GM21515 (cell line): ENCODE data around the gene GSTM1.
"Not testable (repeated sequence)": the region's sequence is repeated elsewhere in the genome, so short reads cannot be mapped to it uniquely, and the experiment has no call there.

ENCODE experiments used
- ATAC-seq: cut with Tn5 transposase; IDR thresholded peaks from one replicate; pipeline ENCODE4 v1.9.1; 2021; ENCODE audit not compliant: unreplicated experiment

Gene GSTM1

DNA sequence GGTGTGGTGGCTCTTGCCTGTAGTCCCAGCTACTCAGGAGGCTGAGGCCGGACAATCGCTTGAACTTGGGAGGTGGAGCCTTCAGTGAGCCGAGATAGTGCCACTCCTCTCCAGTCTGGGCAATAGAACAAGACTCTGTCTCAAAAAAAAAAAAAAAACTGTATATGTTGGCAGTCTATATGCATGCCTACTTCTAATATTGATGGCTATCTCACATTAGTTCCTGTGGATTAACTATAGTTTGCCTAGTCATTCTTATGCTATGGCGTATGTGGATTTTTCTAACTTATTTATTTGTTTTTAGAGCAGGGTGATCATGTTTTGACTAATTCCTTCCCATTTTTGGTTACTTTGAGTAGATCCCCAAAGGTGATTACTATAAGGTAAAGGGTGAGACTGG is 9.4 kb downstream of the GSTM1 start:
- no peak for ATAC-seq

- not testable (repeated sequence) for ATAC-seq
Observed at GRCh38 chr1:109697861-109698260, 10.2 kb downstream of the GSTM1 start.

DNA sequence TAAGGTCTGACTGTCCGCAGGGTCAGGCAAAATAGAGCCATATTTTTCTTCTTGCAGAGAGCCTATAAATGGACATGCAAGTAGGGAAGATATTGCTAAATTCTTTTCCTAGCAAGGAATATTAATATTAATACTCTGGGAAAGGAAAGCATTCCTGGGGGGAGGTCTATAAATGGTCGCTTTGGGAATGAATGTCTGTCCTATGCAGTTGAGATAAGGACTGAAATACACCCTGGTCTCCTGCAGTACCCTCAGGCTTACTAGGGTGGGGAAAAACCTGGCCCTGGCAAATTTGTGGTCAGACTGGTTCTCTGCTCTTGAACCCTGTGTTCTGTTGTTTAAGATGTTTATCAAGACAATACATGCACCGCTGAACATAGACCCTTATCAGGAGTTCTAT is 15.3 kb downstream of the GSTM1 start:
- not testable (repeated sequence) for ATAC-seq

- no peak for ATAC-seq
Observed at GRCh38 chr1:109704173-109704572, 16.6 kb downstream of the GSTM1 start.

GRCh38 chr1:109705411-109705810 is 17.8 kb downstream of the GSTM1 start:
- no peak for ATAC-seq

DNA sequence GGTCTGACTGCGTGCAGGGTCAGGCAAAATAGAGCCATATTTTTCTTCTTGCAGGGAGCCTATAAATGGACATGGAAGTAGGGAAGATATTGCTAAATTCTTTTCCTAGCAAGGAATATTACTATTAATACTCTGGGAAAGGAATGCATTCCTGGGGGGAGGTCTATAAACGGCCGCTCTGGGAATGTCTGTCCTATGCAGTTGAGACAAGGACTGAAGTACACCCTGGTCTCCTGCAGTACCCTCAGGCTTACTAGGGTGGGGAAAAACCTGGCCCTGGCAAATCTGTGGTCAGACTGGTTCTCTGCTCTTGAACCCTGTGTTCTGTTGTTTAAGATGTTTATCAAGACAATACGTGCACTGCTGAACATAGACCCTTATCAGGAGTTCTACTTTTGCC is 21.3 kb downstream of the GSTM1 start:
- ATAC-seq = not testable (repeated sequence)

DNA sequence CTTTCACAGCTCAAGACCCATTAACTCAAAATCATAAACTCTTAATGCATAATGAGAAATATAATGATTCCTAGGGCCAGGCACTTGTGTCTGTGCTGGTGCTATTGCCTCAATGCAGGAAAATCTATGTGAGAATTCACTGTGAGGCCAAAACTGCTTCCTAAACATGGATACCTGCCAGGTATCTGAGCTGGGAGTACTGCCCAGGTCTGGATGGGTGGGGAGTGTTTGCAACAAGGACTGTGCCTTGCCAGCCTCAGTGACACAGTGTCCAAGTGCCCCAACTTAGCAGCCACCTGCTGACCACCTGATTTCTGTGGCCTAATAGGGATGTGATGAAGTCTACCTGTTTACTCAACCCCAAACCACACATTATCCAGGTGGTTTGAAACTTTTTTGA is 22.2 kb downstream of the GSTM1 start:
- ATAC-seq = not testable (repeated sequence)

DNA sequence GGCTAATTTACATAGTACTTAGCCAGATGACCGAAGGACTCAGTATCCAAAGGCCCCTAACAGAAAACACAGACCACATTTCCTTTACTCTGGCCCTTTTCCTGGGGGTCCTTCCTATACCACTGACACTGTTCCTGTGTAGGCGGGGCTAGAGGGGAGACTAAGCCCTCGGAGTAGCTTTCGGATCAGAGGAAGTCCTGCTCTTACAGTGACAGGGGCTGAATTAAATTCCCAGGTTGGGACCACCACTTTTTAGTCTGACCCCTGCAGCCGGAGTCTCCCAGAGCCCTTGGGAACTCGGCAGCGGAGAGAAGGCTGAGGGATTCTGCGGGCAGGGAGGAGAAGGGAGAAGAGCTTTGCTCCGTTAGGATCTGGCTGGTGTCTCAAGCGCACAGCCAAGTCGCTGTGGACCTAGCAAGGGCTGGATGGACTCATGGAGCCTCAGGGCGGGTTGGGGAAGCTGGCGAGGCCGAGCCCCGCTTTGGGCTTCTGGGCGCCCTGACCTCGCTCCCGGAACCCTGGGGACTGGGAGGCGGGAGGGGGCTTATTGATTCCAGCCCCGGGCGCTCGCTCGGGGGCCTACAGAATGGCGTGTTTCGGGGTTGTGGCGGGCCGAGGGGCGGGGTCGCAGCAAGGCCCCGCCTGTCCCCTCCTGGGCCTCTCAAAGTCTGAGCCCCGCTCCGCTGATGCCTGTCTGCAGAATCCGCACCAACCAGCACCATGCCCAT is 24.1 kb downstream of the GSTM1 start, which contains the start of gene GSTM5:
GSTM5 (plus strand) TSS at position 659 of the 728 bp plus-strand sequence; CDS start at position 721, 62 bp downstream.
- not testable (repeated sequence) for ATAC-seq

- no peak for ATAC-seq
Observed at GRCh38 chr1:109712321-109712864, 24.8 kb downstream of the GSTM1 start.

DNA sequence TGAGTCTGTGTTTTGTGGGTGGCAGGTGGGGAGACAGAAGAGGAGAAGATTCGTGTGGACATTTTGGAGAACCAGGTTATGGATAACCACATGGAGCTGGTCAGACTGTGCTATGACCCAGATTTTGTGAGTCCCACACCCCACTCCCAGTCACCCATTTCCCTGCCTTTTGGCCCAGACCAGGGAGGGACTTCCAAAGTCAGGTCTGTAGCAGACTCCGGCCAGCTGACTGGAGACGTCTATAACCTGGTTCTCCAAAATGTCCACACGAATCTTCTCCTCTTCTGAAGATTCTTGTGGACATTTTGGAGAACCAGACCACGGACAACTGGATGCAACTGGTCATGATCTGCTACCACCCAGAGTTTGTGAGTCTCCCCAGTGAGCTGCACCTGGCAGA is 26.0 kb downstream of the GSTM1 start:
- ATAC-seq = no peak

GRCh38 chr1:109714661-109715372 is 27.2 kb downstream of the GSTM1 start:
- ATAC-seq = no peak

DNA sequence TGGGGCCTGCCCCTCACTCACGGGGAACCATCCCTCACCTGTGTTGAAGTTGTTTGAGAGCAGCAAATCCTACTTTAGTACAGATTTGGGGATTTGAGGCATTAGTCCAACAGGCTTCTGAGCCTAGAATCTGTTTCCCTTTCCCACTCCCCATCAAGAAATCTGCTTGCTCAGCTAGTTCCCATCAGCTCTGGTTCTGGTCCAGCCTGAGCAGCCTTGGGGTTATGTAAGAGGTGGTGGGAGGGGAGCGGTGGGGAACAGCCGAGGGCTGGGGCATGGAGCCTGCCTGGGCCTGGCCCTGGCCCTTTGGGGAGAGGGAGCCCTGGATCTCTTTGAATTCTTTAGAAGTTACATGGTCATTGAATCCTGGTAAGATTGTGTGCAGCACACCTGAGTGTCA is 28.5 kb downstream of the GSTM1 start:
- no peak for ATAC-seq

DNA sequence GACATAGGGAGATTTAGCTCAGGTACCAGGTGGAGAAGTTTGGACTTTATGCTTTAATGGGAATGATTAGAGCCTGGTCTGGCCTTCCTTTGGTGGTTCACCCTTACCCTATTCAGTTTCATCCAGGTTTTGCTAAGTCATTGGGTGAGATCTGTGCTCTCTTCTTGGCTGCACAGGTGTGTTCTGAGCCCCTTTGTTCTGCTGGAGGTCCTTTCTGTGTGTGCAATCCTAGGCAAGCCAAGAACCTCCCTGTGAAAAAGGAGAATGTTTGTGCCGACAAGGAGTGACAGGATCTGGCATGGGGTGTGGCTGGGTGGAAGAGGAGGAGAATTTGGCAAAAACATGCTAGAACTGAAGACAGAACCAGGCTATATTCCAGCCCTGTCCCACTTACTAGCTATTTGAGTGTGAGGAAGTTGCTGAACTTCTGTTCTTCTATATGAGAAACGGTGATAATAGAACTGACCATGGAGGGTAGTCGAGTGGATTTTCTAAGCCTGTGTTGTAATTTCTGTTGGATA is 29.0 kb downstream of the GSTM1 start:
- no peak for ATAC-seq

GRCh38 chr1:109717729-109718128 is 30.1 kb downstream of the GSTM1 start:
- ATAC-seq = no peak

- ATAC-seq = no peak
Observed at GRCh38 chr1:109718495-109718894, 30.9 kb downstream of the GSTM1 start.

- ATAC-seq = no peak
Observed at GRCh38 chr1:109719337-109719837, 31.8 kb downstream of the GSTM1 start.

GRCh38 chr1:109721042-109721441 is 33.4 kb downstream of the GSTM1 start:
- no peak for ATAC-seq

DNA sequence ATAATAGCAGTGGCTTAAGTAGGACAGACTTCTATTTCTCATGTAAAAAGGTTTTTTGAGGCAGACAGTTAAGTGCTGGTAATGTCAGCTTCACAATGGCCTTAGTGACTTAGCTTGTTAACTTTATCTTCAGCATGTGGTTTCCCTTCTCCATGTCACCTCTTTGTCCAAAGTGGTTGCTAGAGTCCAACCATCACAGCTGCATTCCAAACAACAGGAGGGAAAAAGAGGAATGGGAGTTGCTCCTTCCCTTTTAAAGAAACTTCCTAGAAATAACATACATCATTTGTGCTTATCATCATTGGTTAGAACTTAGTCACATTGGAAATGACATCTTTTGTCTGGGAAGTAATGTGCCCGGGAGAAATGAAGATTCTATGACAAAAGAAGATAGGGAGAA is 34.4 kb downstream of the GSTM1 start:
- no peak for ATAC-seq

- ATAC-seq = no peak
Observed at GRCh38 chr1:109722908-109723691, 35.5 kb downstream of the GSTM1 start.

DNA sequence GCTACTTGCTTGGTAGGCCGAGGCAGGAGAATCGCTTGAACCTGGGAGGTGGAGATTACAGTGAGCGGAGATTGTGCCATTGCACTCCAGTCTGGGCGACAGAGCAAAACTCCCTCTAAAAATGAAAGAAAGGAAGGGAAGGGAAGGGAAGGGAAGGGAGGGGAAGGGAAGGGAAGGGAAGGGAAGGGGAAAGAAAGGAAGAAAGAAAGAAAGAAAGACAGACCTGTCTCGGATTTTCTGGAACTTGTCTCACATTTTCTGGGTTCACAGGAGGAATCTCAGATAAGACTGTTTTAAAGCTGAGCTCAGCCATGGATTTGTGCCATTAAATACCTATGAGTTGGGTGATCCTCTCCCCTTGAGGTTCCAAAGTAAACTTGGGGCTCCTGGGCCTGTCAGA is 37.3 kb downstream of the GSTM1 start:
- ATAC-seq = no peak

GRCh38 chr1:109725510-109725909 is 37.9 kb downstream of the GSTM1 start:
- no peak for ATAC-seq
